Measurements from ENCODE around the gene COG4.

COG4 gene

DNA sequence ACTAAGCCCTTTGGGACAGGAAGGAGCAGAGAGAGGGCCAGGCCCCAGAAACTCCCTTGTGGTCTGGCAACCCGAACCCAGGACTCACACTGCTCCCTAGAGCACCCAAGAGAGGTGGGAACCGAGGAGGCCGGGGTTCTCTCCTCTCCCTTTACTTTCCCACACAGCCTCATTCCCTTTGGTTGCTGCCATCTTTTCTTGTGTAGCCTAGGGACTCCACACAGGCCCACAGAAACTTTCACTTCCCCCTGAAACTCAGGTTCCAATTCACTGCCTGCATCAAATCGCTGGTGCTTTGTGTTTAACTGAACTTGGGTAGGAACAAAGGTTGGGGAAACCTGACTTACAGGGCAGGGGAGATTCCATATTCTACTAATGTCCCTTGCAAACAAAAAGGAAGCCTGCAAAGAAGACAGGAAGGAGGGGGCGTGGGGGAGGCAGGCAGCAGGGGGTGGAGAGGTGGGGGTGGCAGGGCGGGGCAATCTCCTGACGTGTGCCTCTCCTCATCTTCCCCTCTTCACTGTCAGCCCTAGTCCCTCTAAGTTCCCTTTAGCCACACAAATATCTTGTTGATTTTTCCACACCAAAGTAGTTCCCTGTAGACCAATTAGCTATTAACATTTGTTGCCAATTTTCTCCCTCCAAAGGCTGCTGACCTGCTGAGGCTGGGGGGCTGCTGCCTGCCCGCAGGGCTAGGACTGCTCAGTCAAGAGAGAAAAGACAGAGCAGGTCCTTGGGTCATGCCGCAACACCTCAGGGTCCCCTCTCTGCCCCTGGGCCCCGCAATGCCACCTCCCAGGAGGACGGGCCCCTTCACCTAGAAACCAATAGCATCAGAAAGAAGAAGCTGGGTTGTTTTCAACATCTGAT is 92.5 kb downstream of the COG4 start:
- DNase-seq, result no peak
